Measurements from ENCODE around the gene OPHN1. TPM values are rescaled to one million over a fixed set of nuclear protein-coding genes. Genes with fewer than 3 reads are reported as not detected.

Gene OPHN1
- total and polyA plus RNA-seq, 2 donors (not counting 1 experiment from before 2014, with no cell fraction given) = 2.9 to 8.3 TPM

DNA sequence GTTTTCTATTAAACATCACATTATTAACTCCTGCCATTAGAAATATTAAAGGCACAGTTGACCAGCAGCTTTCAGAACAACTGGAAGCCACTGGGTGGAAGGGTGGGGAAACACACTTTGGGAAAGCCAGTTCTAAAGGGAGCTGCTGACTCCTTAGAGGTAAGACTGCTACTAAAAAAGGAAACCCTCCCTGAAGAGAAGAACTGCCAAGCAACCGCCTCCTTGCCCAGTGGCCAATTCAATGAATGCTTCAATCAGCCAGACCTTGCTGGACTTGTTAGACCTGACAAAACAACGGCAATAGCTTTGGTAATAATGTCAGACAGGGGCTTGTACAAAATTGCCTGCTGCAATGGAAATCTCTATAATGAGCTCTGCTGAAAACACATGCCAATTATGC is 15.6 kb downstream of the OPHN1 start:
- H3K79me2 ChIP-seq (ENCODE audit: control insufficient read depth, insufficient read depth, low read length) = no peaks in the 10 kb centered on the region
- no peak overlapping the region for H3K9ac ChIP-seq (ENCODE audit: insufficient read depth, low read length)
- H3K27me3 ChIP-seq (ENCODE audit: control insufficient read depth, insufficient read depth, low read length) = no peaks in the 10 kb centered on the region
- no peaks in the 10 kb centered on the region for H4K20me1 ChIP-seq (ENCODE audit: control insufficient read depth, extremely low read depth, insufficient read depth, low read length)
- H3K4me2 ChIP-seq (ENCODE audit: extremely low read depth, insufficient read depth, low read length) = no peak overlapping the region
- no peaks in the 10 kb centered on the region for H3K4me1 ChIP-seq (ENCODE audit: control insufficient read depth, extremely low read depth, insufficient read depth, low read length)
- H3K9me3 ChIP-seq (ENCODE audit: control insufficient read depth, insufficient read depth, low read depth, low read length) = no peaks in the 10 kb centered on the region
- H3K36me3 ChIP-seq (ENCODE audit: control insufficient read depth, insufficient read depth, low read length) = no peaks in the 10 kb centered on the region
- no peak for DNase-seq (ENCODE audit: low read depth in 2 of 2)
- TF ChIP-seq, protein P1, sequence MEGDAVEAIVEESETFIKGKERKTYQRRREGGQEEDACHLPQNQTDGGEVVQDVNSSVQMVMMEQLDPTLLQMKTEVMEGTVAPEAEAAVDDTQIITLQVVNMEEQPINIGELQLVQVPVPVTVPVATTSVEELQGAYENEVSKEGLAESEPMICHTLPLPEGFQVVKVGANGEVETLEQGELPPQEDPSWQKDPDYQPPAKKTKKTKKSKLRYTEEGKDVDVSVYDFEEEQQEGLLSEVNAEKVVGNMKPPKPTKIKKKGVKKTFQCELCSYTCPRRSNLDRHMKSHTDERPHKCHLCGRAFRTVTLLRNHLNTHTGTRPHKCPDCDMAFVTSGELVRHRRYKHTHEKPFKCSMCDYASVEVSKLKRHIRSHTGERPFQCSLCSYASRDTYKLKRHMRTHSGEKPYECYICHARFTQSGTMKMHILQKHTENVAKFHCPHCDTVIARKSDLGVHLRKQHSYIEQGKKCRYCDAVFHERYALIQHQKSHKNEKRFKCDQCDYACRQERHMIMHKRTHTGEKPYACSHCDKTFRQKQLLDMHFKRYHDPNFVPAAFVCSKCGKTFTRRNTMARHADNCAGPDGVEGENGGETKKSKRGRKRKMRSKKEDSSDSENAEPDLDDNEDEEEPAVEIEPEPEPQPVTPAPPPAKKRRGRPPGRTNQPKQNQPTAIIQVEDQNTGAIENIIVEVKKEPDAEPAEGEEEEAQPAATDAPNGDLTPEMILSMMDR (conservative IDR thresholded peaks at IDR 0.05 in 1 of 2, IDR thresholded peaks at IDR 0.05 in 1 of 2; ENCODE audit: low read depth in 1 of 2, low read length in 2 of 2) = no peak
- no peak for TF ChIP-seq EZH2 (IDR thresholded peaks at IDR 0.05; ENCODE audit: low read length, missing control alignments)
- no peak overlapping the region for H2AFZ ChIP-seq (ENCODE audit: low read length)
- H3K27ac ChIP-seq (ENCODE audit: insufficient read depth, low read length) = no peak overlapping the region
- no peak overlapping the region for H3K4me3 ChIP-seq (replicated peaks in 1 of 4; ENCODE audit: control extremely low read depth in 1 of 4, insufficient read depth in 1 of 4, low read depth in 3 of 4, low read length in 4 of 4)

DNA sequence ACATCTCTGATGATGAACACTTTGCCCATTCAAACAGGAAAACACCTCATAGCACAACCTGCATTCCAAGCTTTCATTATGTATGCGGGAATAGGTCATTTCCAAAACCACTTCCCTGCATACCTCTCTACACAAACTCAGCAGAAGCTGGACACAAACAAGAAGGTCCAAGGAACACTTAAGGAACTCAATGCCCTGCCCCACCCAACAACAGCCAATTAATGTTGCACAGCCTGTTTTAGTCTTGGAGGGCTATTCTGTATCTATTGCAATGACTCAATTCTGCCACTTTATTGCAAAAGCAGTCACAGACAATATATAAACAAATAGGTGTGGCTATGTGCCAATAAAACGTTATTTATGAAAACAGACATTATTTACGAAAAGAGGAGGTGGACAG is 16.7 kb downstream of the OPHN1 start:
- Histone ChIP-seq H3K4me2 (ENCODE audit: extremely low read depth, insufficient read depth, low read length) (no peak overlapping the region), H3K4me1 (ENCODE audit: control insufficient read depth, extremely low read depth, insufficient read depth, low read length) (no peaks in the 10 kb centered on the region), H3K36me3 (ENCODE audit: control insufficient read depth, insufficient read depth, low read length) (no peaks in the 10 kb centered on the region), H3K27ac (ENCODE audit: insufficient read depth, low read length) (no peak overlapping the region), H3K4me3 (replicated peaks in 1 of 4; ENCODE audit: control extremely low read depth in 1 of 4, insufficient read depth in 1 of 4, low read depth in 3 of 4, low read length in 4 of 4) (no peak overlapping the region), H3K9me3 (ENCODE audit: control insufficient read depth, insufficient read depth, low read depth, low read length) (no peaks in the 10 kb centered on the region), H3K79me2 (ENCODE audit: control insufficient read depth, insufficient read depth, low read length) (no peaks in the 10 kb centered on the region), H3K27me3 (ENCODE audit: control insufficient read depth, insufficient read depth, low read length) (no peaks in the 10 kb centered on the region), H4K20me1 (ENCODE audit: control insufficient read depth, extremely low read depth, insufficient read depth, low read length) (no peaks in the 10 kb centered on the region), H2AFZ (ENCODE audit: low read length) (no peak overlapping the region), H3K9ac (ENCODE audit: insufficient read depth, low read length) (no peak overlapping the region)
- TF ChIP-seq EZH2 (IDR thresholded peaks at IDR 0.05; ENCODE audit: low read length, missing control alignments) = no peak
- DNase-seq (ENCODE audit: low read depth in 2 of 2) = peak; percentile 13 to 68

DNA sequence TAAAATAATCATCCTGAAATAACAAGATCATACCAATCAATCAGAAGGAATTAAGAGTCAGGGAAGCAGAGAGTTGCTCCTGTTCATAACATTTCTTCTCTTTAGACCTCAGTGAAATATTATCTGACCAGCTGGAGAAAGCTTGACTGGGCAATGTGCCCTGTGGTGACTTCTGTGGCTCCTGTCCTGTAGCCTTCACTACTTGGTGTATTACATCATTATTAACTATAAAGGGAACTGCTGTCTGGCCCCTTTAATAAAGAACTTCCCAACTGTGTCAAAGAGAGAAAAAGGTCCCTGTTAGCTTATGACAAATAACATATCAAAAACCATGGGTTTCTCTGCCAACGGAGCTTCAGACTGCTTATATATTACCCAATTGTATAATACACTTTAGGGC is 18.0 kb downstream of the OPHN1 start:
- Histone ChIP-seq H3K27ac (ENCODE audit: insufficient read depth, low read length) (no peak overlapping the region), H3K27me3 (ENCODE audit: control insufficient read depth, insufficient read depth, low read length) (no peaks in the 10 kb centered on the region), H3K4me2 (ENCODE audit: extremely low read depth, insufficient read depth, low read length) (no peak overlapping the region), H3K9me3 (ENCODE audit: control insufficient read depth, insufficient read depth, low read depth, low read length) (no peaks in the 10 kb centered on the region), H3K9ac (ENCODE audit: insufficient read depth, low read length) (no peak overlapping the region), H3K79me2 (ENCODE audit: control insufficient read depth, insufficient read depth, low read length) (no peaks in the 10 kb centered on the region), H4K20me1 (ENCODE audit: control insufficient read depth, extremely low read depth, insufficient read depth, low read length) (no peaks in the 10 kb centered on the region), H2AFZ (ENCODE audit: low read length) (no peak overlapping the region), H3K36me3 (ENCODE audit: control insufficient read depth, insufficient read depth, low read length) (no peaks in the 10 kb centered on the region), H3K4me1 (ENCODE audit: control insufficient read depth, extremely low read depth, insufficient read depth, low read length) (no peaks in the 10 kb centered on the region), H3K4me3 (replicated peaks in 1 of 4; ENCODE audit: control extremely low read depth in 1 of 4, insufficient read depth in 1 of 4, low read depth in 3 of 4, low read length in 4 of 4) (no peak overlapping the region)
- TF ChIP-seq, protein P1 (conservative IDR thresholded peaks at IDR 0.05 in 1 of 2, IDR thresholded peaks at IDR 0.05 in 1 of 2; ENCODE audit: low read depth in 1 of 2, low read length in 2 of 2) = no peak
- no peak for TF ChIP-seq EZH2 (IDR thresholded peaks at IDR 0.05; ENCODE audit: low read length, missing control alignments)
- peak; percentile 77 to 83 for DNase-seq (ENCODE audit: low read depth in 2 of 2)

All from fibroblast of lung (primary cell).